ENCODE data around the gene VASH2. TPM values are rescaled to one million over a fixed set of nuclear protein-coding genes. Genes with fewer than 3 reads are reported as not detected.
A peak's percentile ranks its signal among the peaks of the same experiment; 100 is the strongest.

VASH2 gene
- polyA plus RNA-seq, 1 donor = 5.1 TPM

DNA sequence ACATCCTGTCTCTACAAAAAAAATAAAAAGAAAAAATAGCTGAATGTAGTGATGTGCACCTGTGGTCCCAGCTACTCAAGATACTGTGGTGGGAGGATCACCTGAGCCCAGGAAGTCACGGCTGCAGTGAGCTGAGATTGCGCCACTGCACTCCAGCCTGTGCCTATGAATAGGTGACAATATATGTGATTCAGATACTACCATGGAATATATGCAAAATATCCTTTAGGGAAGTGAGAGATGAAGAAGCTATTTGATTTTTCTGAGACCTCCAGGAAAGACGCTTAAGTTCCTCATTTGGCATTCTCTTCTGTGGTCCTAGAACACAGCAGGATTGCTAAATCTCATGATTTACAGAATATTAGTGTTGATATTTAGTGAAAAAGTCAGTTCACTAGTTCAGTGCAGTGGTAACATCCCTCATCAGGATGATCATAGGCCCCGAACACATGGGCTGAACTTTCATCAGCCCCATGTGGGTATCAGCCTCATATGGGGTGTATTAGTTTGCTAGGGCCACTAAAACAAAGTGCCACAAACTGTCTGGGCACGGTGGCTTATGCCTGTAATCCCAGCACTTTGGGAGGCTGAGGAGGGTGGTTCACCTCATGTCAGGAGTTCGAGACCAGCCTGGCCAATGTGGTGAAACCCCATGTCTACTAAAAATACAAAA, 6.0 kb upstream of the VASH2 start:
- no CpG with 5 or more reads among the region's 6 CpGs for WGBS (ENCODE audit: insufficient coverage, low lambda C conversion rate)
- Histone ChIP-seq H3K4me3 (ENCODE audit: low read length) (no peak overlapping the region), H3K27ac (ENCODE audit: low read length) (no peak overlapping the region), H3K27me3 (ENCODE audit: control insufficient read depth, insufficient read depth, low read length) (peaks cover 6% of the 10 kb centered on the region), H3K36me3 (ENCODE audit: control insufficient read depth, insufficient read depth, low read length) (no peaks in the 10 kb centered on the region), H3K9me3 (ENCODE audit: control insufficient read depth, low read depth, low read length) (peaks cover 4% of the 10 kb centered on the region), H3K4me1 (ENCODE audit: control insufficient read depth, insufficient read depth, low read length) (no peaks in the 10 kb centered on the region)
- DNase-seq = no peak

DNA sequence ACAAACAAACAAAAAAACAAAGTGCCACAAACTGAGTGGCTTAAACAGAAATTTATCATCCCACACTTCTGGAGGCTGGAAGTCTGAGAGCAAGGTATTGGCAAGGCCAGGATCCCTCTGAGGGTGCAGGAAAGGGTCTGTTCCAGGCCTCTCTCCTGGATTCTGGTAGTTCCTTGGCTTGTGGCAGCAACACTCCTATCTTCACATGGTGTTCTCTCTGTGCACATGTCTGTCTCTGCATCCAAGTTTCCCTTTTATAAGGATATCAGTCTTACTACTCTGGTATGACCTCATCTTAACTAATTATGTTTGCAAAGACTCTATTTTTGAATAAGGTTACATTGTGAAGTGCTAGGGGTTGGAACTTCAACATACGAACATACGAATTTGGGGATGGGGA, 5.3 kb upstream of the VASH2 start:
- DNase-seq = no peak
- H3K4me1 ChIP-seq (ENCODE audit: control insufficient read depth, insufficient read depth, low read length) = peaks cover 3% of the 10 kb centered on the region
- no peaks in the 10 kb centered on the region for H3K36me3 ChIP-seq (ENCODE audit: control insufficient read depth, insufficient read depth, low read length)
- H3K4me3 ChIP-seq (ENCODE audit: low read length) = no peak overlapping the region
- H3K27me3 ChIP-seq (ENCODE audit: control insufficient read depth, insufficient read depth, low read length) = peaks cover 11% of the 10 kb centered on the region
- H3K9me3 ChIP-seq (ENCODE audit: control insufficient read depth, low read depth, low read length) = peaks cover 4% of the 10 kb centered on the region
- H3K27ac ChIP-seq (ENCODE audit: low read length) = no peak overlapping the region
- 100% methylated on average over 2 of the region's 2 CpGs for WGBS (ENCODE audit: insufficient coverage, low lambda C conversion rate)

- WGBS (ENCODE audit: insufficient coverage, low lambda C conversion rate) = no CpG with 5 or more reads among the region's 4 CpGs
These were observed 4.7 kb upstream of the VASH2 start for GRCh38 chr1:212945463-212946160.

DNA sequence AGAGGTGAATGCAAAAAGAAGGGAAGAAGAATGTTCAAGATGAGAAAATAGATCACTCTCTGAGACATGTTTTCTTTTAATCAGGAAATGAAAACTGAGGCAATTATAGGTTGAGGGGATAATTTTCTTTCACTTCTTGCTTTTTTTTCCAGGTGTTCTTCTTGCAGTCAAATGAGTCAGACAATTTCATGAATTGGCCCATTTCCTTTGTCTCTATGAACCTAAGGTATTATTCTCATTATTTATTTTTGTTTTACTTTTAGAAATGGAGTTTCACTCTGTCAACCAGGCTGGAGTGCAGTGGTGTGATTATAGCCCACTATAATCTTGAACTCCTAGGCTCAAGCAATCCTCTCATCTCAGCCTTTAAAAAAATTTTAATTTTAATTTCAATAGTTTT, 3.5 kb upstream of the VASH2 start:
- no peak for DNase-seq
- peaks cover 4% of the 10 kb centered on the region for H3K9me3 ChIP-seq (ENCODE audit: control insufficient read depth, low read depth, low read length)
- H3K36me3 ChIP-seq (ENCODE audit: control insufficient read depth, insufficient read depth, low read length) = no peaks in the 10 kb centered on the region
- H3K4me1 ChIP-seq (ENCODE audit: control insufficient read depth, insufficient read depth, low read length) = peaks cover 14% of the 10 kb centered on the region
- H3K27ac ChIP-seq (ENCODE audit: low read length) = no peak overlapping the region
- peaks cover 28% of the 10 kb centered on the region for H3K27me3 ChIP-seq (ENCODE audit: control insufficient read depth, insufficient read depth, low read length)
- no peak overlapping the region for H3K4me3 ChIP-seq (ENCODE audit: low read length)

More at GRCh38 chr1:212945463-212946160, 4.7 kb upstream of the VASH2 start:
- H3K4me3 ChIP-seq (ENCODE audit: low read length) = no peak overlapping the region
- DNase-seq = no peak
- H3K27me3 ChIP-seq (ENCODE audit: control insufficient read depth, insufficient read depth, low read length) = peaks cover 17% of the 10 kb centered on the region
- peaks cover 4% of the 10 kb centered on the region for H3K9me3 ChIP-seq (ENCODE audit: control insufficient read depth, low read depth, low read length)
- H3K4me1 ChIP-seq (ENCODE audit: control insufficient read depth, insufficient read depth, low read length) = peaks cover 4% of the 10 kb centered on the region
- H3K27ac ChIP-seq (ENCODE audit: low read length) = no peak overlapping the region
- no peaks in the 10 kb centered on the region for H3K36me3 ChIP-seq (ENCODE audit: control insufficient read depth, insufficient read depth, low read length)

- no peak for DNase-seq
- WGBS (ENCODE audit: insufficient coverage, low lambda C conversion rate) = no CpG with 5 or more reads among the region's 2 CpGs
- peaks cover 14% of the 10 kb centered on the region for H3K4me1 ChIP-seq (ENCODE audit: control insufficient read depth, insufficient read depth, low read length)
- H3K9me3 ChIP-seq (ENCODE audit: control insufficient read depth, low read depth, low read length) = peaks cover 4% of the 10 kb centered on the region
- H3K4me3 ChIP-seq (ENCODE audit: low read length) = peak overlapping the region; percentile 54
- no peak overlapping the region for H3K27ac ChIP-seq (ENCODE audit: low read length)
- H3K36me3 ChIP-seq (ENCODE audit: control insufficient read depth, insufficient read depth, low read length) = no peaks in the 10 kb centered on the region
- H3K27me3 ChIP-seq (ENCODE audit: control insufficient read depth, insufficient read depth, low read length) = peaks cover 33% of the 10 kb centered on the region
These were observed 570 bp upstream of the VASH2 start for GRCh38 chr1:212949771-212950170.

- Histone ChIP-seq H3K36me3 (ENCODE audit: control insufficient read depth, insufficient read depth, low read length) (no peaks in the 10 kb centered on the region), H3K27me3 (ENCODE audit: control insufficient read depth, insufficient read depth, low read length) (peaks cover 33% of the 10 kb centered on the region), H3K9me3 (ENCODE audit: control insufficient read depth, low read depth, low read length) (peaks cover 4% of the 10 kb centered on the region), H3K27ac (ENCODE audit: low read length) (peak overlapping the region; percentile 16), H3K4me1 (ENCODE audit: control insufficient read depth, insufficient read depth, low read length) (peaks cover 14% of the 10 kb centered on the region), H3K4me3 (ENCODE audit: low read length) (peak overlapping the region; percentile 54)
- no CpG with 5 or more reads among the region's 72 CpGs for WGBS (ENCODE audit: insufficient coverage, low lambda C conversion rate)
- DNase-seq = peak in 1 of 2 donors; percentile 21
These were observed 995 bp downstream of the VASH2 start for GRCh38 chr1:212951126-212951946.

GRCh38 chr1:212951947-212952640, 1.8 kb downstream of the VASH2 start:
- no peaks in the 10 kb centered on the region for H3K36me3 ChIP-seq (ENCODE audit: control insufficient read depth, insufficient read depth, low read length)
- no CpG with 5 or more reads among the region's 4 CpGs for WGBS (ENCODE audit: insufficient coverage, low lambda C conversion rate)
- H3K4me3 ChIP-seq (ENCODE audit: low read length) = peak overlapping the region; percentile 30

GRCh38 chr1:212952641-212952976, 2.3 kb downstream of the VASH2 start:
- no CpG with 5 or more reads among the region's 8 CpGs for WGBS (ENCODE audit: insufficient coverage, low lambda C conversion rate)
- DNase-seq = no peak
- peaks cover 14% of the 10 kb centered on the region for H3K4me1 ChIP-seq (ENCODE audit: control insufficient read depth, insufficient read depth, low read length)
- H3K36me3 ChIP-seq (ENCODE audit: control insufficient read depth, insufficient read depth, low read length) = no peaks in the 10 kb centered on the region
- peaks cover 4% of the 10 kb centered on the region for H3K9me3 ChIP-seq (ENCODE audit: control insufficient read depth, low read depth, low read length)
- no peak overlapping the region for H3K4me3 ChIP-seq (ENCODE audit: low read length)
- peaks cover 33% of the 10 kb centered on the region for H3K27me3 ChIP-seq (ENCODE audit: control insufficient read depth, insufficient read depth, low read length)
- no peak overlapping the region for H3K27ac ChIP-seq (ENCODE audit: low read length)

More at GRCh38 chr1:212951947-212952640, 1.8 kb downstream of the VASH2 start:
- Histone ChIP-seq H3K9me3 (ENCODE audit: control insufficient read depth, low read depth, low read length) (peaks cover 4% of the 10 kb centered on the region), H3K27ac (ENCODE audit: low read length) (no peak overlapping the region), H3K4me1 (ENCODE audit: control insufficient read depth, insufficient read depth, low read length) (peaks cover 14% of the 10 kb centered on the region), H3K27me3 (ENCODE audit: control insufficient read depth, insufficient read depth, low read length) (peaks cover 33% of the 10 kb centered on the region)
- DNase-seq = no peak

DNA sequence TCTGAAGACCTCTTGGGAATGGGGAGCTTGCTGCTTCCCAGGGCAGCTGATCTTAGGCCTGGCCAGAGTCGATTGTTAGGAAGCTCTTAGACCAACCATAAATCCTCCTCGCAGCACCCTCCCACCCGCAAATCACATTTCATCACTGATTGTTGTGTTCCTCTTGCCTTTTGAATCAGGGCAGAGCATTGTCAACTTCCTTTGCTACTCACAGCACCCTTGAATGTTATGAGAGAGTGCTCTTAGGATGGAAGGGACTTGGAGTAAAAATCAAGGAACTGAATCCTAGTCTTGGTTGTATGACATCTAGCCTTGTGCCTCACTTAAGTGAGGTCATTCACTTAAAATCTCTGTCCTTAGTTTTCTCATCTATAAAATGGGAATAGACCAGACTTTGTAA, 3.0 kb downstream of the VASH2 start:
- Histone ChIP-seq H3K4me1 (ENCODE audit: control insufficient read depth, insufficient read depth, low read length) (peaks cover 14% of the 10 kb centered on the region), H3K36me3 (ENCODE audit: control insufficient read depth, insufficient read depth, low read length) (no peaks in the 10 kb centered on the region), H3K27ac (ENCODE audit: low read length) (no peak overlapping the region), H3K9me3 (ENCODE audit: control insufficient read depth, low read depth, low read length) (peaks cover 4% of the 10 kb centered on the region), H3K27me3 (ENCODE audit: control insufficient read depth, insufficient read depth, low read length) (peaks cover 33% of the 10 kb centered on the region), H3K4me3 (ENCODE audit: low read length) (no peak overlapping the region)
- DNase-seq = no peak
- WGBS (ENCODE audit: insufficient coverage, low lambda C conversion rate) = no CpG with 5 or more reads among the region's 3 CpGs

DNA sequence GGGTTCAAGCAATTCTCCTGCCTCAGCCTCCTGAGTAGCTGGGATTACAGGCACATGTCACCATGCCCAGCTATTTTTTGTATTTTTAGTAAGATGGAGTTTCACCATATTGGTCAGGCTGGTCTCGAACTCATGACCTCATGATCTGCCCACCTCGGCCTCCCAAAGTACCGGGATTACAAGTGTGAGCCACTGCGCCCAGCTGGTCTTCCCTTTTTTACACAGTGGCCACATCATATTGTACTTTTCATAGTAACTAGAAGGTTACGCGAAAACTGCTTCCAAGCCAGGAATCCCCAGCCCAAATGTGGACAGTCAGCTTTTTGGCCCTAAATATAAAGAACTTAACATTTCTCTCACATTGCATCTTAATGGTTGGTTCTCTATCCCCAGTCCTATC, 4.2 kb downstream of the VASH2 start:
- Histone ChIP-seq H3K4me3 (ENCODE audit: low read length) (no peak overlapping the region), H3K4me1 (ENCODE audit: control insufficient read depth, insufficient read depth, low read length) (peaks cover 14% of the 10 kb centered on the region), H3K9me3 (ENCODE audit: control insufficient read depth, low read depth, low read length) (peaks cover 4% of the 10 kb centered on the region), H3K36me3 (ENCODE audit: control insufficient read depth, insufficient read depth, low read length) (no peaks in the 10 kb centered on the region), H3K27ac (ENCODE audit: low read length) (no peak overlapping the region), H3K27me3 (ENCODE audit: control insufficient read depth, insufficient read depth, low read length) (peaks cover 25% of the 10 kb centered on the region)
- no peak for DNase-seq
- 100% methylated on average over 1 of the region's 6 CpGs for WGBS (ENCODE audit: insufficient coverage, low lambda C conversion rate)

Data from large intestine (tissue), 3 donors.